Measurements from ENCODE around the gene TMEM51.

Gene TMEM51, protein sequence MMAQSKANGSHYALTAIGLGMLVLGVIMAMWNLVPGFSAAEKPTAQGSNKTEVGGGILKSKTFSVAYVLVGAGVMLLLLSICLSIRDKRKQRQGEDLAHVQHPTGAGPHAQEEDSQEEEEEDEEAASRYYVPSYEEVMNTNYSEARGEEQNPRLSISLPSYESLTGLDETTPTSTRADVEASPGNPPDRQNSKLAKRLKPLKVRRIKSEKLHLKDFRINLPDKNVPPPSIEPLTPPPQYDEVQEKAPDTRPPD

GRCh38 chr1:15153184-15153841 is at the start of gene TMEM51:
Gene TMEM51, plus strand, starts transcription at chr1:15153747. Its CDS starts 61,341 bp downstream, at chr1:15215088.
- no peak for DNase-seq

DNA sequence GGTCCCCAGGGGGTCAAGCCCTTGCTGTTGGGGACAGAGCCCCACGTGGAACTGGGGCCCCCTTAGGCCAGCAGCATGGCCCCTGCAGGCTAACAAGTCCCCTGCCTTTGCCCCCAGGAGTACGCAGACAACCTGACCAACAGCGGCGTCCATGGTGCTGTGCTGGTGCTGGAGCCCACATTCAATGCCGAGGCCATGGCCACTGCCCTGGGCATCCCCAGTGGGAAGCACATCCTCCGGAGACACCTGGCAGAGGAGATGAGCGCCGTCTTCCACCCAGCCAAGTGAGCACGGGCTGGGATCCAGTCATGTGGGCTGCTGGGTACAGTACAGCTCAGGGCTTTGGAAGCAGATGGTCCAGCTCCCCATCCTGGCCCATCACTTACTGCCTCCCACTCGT is 49.6 kb upstream of the TMEM51 start:
- DNase-seq: no peak

- no peak for DNase-seq
Measured at GRCh38 chr1:15104768-15105167, 48.8 kb upstream of the TMEM51 start.

DNA sequence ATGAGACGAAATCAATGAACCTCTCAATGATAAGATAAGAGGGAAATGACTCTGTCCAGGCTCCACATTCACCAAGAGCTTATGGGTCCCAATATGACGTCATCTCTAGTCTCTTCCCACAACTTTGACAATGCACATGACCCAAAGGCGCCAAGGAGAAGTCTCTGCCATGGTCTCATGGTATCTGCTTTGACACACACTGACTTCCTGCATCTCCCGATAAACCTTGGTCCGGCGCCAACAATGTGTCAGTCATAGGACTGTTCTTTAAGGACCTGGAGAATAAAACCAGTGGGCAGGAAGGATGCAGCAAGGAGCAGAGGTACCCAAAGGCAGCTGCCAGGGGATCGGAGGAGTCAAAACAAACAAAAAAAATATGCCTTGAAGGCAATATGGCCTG is 46.9 kb upstream of the TMEM51 start:
- no peak for DNase-seq

DNA sequence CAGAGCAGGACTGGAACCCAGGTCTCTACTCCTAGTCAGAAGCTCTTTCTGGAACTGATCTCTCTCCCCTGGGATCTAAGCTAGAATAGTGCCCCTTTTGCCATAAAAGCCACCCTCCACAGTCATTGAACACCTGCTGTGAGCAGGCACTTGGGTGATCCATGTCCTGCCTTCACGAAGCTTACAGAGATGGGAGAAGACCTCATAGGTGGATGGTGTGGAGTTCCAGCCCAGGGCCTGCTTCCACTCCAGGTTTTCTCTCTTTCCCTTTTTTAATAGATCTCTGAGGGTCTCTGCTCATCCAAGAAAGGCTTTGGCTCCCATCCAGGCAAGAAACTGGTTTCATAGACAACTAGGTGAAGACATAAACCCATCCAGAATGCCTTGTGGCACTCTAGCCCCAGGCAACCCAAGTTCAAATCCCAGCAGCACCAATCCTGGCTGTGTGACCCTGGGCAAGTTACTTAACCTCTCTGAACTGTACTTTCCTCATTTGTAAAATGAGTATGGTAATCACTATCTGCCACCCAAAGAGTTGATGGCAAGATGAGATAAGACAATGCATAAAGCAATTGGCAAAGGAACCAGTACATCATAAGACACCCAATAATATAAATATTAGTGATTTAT is 46.4 kb upstream of the TMEM51 start:
- DNase-seq: no peak

GRCh38 chr1:15107911-15108310 is 45.6 kb upstream of the TMEM51 start:
- no peak for DNase-seq

DNA sequence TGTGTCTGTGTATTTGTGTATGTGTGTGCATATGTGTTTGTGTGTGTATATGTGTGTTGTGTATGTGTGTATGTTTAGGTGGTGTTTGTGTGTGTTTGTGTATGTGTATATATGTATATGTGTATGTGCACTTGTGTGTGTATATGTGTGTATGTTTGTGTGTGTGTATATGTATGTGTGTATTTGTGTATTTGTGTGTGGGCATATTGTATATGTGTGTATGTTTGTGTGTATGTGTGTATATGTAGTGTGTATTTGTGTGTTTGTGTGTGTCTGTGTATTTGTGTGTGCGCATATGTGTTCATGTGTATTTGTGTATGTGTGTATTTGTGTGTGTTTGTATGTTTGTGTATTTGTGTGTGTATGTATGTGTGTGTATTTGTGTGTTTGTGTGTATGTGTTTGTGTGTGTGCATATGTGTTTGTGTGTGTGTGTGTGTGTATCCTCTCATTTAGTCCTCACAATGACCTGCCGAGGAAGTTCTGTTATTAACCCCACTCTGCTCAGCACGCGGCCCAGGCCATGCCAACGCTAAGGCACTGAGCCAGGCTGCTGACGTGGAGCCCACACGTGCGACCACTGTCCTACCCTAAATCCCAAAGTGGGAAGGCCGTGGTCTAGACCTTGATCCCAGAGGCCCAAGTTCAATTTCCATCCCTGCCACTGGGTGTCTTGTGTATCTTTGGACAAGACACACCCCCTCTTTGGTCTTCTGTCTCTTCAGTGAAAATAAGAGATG is 43.2 kb upstream of the TMEM51 start:
- DNase-seq: no peak

GRCh38 chr1:15110867-15111230 is 42.7 kb upstream of the TMEM51 start:
- DNase-seq: no peak

- DNase-seq: no peak
Measured at GRCh38 chr1:15113146-15113545, 40.4 kb upstream of the TMEM51 start.

DNA sequence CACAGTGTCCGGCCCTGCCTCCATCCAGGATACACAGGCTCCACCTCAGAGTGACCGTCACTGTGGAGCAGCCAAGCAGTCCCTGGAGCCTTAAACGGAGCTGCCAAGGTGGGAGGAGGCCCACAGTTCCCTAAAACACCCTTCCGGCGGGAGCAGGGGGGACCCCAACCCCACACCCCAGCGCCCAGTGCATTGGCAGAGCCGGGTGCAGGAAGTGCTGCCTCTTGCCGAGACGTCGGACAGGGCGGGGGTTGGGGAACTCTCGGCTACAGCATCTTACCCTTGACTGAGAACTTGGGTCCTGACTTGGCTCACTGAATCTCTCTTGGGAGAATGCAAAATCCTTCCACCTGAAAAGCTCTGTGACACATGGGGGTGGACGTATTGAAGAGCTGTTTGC is 38.7 kb upstream of the TMEM51 start:
- DNase-seq: no peak

DNA sequence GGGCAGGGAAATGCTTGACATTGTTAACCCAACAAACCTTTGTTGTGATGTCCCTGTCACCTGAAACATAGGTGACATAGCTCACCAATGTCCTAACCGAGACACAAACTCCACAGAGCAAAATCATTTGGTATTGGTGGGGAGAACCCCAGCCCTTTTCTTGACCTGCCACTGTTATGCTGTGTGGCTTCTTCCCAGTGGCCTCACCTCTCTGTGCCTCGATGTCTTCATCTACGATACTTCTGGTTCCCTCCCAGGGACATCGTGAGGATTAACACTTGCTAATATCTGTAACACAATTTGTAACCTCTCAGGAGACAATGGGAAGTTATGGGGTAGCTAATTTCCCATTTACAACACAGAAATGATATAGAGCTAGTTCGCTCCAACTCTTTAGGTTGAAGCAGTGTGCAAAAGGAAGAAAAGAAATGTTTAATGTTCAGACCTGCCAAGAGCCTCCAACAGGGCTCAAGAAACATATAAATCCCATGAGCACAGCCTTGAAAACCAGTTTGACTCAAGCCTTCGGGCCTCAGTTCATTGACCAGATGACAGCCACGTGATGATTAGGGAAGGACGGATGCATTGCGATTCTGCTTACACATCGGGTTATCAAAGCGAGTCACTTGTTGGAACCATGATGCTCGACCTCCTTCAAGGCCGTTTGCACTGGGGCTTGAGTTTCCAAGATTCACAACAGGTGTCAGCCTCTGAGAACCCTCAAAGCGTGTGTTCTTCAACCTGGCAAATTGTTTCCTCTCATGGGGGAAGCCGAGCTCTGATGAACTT is 37.8 kb upstream of the TMEM51 start:
- DNase-seq: no peak

- DNase-seq: no peak
Measured at GRCh38 chr1:15116966-15117365, 36.6 kb upstream of the TMEM51 start.

DNA sequence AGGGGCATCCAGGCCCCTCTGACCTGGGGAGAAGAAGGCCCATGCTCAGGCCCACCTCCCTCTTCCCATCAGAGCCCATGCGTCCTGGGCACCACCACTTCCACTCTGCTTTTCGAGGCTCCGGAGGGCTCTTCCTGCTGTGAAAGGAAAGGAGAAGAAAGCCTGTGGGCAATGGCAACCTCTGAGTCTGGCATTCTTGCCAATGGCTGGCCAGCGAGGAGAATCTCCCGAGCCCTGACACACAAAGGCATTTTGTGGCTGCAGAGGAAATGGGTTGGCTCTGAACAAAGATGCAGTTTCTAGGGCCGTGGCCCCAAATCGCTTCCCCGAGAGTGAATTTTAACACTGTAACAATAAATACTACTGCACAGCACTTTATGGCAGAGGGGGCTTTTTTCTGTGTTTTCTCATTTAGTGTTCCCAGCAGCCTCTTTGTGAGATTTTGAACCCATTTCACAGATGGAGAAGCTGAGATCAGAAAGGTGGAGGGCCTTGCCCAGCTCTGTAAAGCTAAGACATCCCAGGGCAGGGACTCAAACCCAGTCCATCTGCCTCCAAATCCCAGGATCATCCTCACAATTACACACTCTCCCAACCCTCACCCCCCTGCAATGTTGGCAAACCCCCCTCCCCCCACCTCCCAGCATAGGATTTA is 35.7 kb upstream of the TMEM51 start:
- no peak for DNase-seq

GRCh38 chr1:15118579-15118978 is 35.0 kb upstream of the TMEM51 start:
- DNase-seq: no peak

- no peak for DNase-seq
Measured at GRCh38 chr1:15120251-15120945, 33.1 kb upstream of the TMEM51 start.

- DNase-seq: no peak
Measured at GRCh38 chr1:15122331-15122730, 31.2 kb upstream of the TMEM51 start.

- DNase-seq: no peak
Measured at GRCh38 chr1:15123270-15123669, 30.3 kb upstream of the TMEM51 start.

GRCh38 chr1:15123925-15124324 is 29.6 kb upstream of the TMEM51 start:
- DNase-seq: no peak

GRCh38 chr1:15124362-15125100 is 29.0 kb upstream of the TMEM51 start:
- no peak for DNase-seq

GRCh38 chr1:15125101-15125745 is 28.3 kb upstream of the TMEM51 start:
- no peak for DNase-seq

All from GF-D8 (cell line).